ENCODE measurements around the gene PLA2G15. TPM values are rescaled to one million over a fixed set of nuclear protein-coding genes. Genes with fewer than 3 reads are reported as not detected.
A peak's percentile ranks its signal among the peaks of the same experiment; 100 is the strongest.

The PLA2G15 gene
- total RNA-seq, 1 experiment from 2014 or later: 33.2 TPM

DNA sequence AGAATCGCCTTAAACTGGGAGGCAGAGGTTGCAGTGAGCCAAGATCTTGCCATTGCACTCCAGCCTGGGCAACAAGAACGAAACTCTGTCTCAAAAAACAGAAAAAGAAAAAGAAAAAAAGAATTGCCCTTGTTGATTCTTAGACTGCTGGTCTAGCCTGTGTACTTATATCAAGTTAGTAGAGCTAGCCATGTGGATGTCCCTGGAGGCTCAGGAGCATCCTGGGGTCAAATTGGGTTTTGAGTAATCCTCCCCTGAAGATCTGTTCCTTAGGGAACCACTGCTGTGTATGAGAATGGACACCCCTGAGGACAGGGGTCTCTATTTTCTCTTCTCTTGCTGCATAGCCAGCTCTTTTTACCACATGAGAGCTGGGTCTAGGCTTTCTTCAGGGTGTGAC lies 44.0 kb downstream of the PLA2G15 start:
- Mint-ChIP-seq H3K27me3 (ENCODE audit: insufficient read depth, unreplicated experiment) (no peaks in the 10 kb centered on the region), H3K9me3 (ENCODE audit: unreplicated experiment) (no peaks in the 10 kb centered on the region), H3K4me1 (ENCODE audit: low read depth, unreplicated experiment) (peaks cover 48% of the 10 kb centered on the region), H3K4me3 (ENCODE audit: unreplicated experiment) (no peak overlapping the region), H3K27ac (ENCODE audit: unreplicated experiment) (no peak overlapping the region), H3K36me3 (ENCODE audit: insufficient read depth, unreplicated experiment) (peaks cover 96% of the 10 kb centered on the region)
- Histone ChIP-seq H3K4me3 (ENCODE audit: low read depth, low read length) (no peak overlapping the region), H3K9me3 (no peaks in the 10 kb centered on the region), H3K4me1 (0 out of 2 replicates have a peak, but pooled peaks cover 3% of the 10 kb centered on the region), H3K27me3 (replicated peaks; ENCODE audit: control insufficient read depth, insufficient read depth, low read length) (no peaks in the 10 kb centered on the region), H3K36me3 (ENCODE audit: control insufficient read depth, insufficient read depth, low read length) (peaks cover 2% of the 10 kb centered on the region; the same call in 1 of the 2 replicates)
- TF ChIP-seq, protein P1, sequence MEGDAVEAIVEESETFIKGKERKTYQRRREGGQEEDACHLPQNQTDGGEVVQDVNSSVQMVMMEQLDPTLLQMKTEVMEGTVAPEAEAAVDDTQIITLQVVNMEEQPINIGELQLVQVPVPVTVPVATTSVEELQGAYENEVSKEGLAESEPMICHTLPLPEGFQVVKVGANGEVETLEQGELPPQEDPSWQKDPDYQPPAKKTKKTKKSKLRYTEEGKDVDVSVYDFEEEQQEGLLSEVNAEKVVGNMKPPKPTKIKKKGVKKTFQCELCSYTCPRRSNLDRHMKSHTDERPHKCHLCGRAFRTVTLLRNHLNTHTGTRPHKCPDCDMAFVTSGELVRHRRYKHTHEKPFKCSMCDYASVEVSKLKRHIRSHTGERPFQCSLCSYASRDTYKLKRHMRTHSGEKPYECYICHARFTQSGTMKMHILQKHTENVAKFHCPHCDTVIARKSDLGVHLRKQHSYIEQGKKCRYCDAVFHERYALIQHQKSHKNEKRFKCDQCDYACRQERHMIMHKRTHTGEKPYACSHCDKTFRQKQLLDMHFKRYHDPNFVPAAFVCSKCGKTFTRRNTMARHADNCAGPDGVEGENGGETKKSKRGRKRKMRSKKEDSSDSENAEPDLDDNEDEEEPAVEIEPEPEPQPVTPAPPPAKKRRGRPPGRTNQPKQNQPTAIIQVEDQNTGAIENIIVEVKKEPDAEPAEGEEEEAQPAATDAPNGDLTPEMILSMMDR (IDR thresholded peaks at IDR 0.05; ENCODE audit: insufficient read depth in 1 of 2, low read depth in 1 of 2, low read length in 1 of 2, severe bottlenecking in 1 of 2, unreplicated experiment in 1 of 2): no peak
- intact Hi-C loops (cut with micrococcal nuclease; ENCODE audit: unreplicated experiment): no loop called here
- BruUV-seq (replicated peaks): no TSS peak
- ChIA-PET CTCF (interaction anchor here (1.6 kb wide), 1 partner anchor 25 kb away, joined by 4 read pairs; the partner anchor contains the start of gene SLC7A6), POLR2A (no interaction called here)
- DNase-seq: no peak

DNA sequence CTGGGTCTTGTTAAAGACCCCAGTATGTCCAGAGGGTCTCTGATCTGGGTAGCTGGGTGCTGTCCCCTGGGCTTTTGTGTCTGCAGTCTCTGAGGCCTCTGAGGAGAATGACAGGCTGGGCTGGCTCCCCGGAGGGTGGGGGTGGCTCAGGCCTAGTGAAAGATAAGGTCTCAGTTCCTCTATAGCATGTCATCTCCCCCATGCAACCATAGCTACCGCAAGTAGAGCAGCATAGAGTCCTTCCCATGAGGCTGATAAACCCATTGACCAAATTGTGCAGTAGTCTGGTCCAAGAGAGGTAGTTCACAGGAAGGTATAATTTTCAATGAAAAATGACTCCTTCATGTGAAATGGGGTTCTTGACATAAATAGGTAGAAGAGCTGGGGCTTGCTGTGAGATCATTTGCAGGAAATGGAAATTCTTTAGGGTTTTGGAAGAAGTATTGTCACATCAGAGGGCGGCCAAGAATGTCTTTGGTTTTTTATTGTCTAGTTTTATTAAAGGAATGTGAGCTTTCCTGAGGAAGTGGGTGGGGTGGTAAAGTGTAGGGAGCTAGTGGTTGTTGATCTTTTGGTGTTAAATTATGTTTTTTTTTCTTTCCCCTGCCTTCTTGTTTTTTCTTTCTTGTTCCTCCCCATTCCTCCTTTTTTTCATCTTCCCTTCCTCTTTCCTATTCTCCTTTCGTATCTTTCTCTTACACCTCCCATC lies 44.6 kb downstream of the PLA2G15 start:
- Mint-ChIP-seq H3K27me3 (ENCODE audit: insufficient read depth, unreplicated experiment) (no peaks in the 10 kb centered on the region), H3K4me3 (ENCODE audit: unreplicated experiment) (no peak overlapping the region), H3K36me3 (ENCODE audit: insufficient read depth, unreplicated experiment) (peaks cover 96% of the 10 kb centered on the region), H3K4me1 (ENCODE audit: low read depth, unreplicated experiment) (peaks cover 46% of the 10 kb centered on the region), H3K9me3 (ENCODE audit: unreplicated experiment) (no peaks in the 10 kb centered on the region), H3K27ac (ENCODE audit: unreplicated experiment) (peak overlapping the region; percentile 19)
- Histone ChIP-seq H3K36me3 (ENCODE audit: control insufficient read depth, insufficient read depth, low read length) (peaks cover 4% of the 10 kb centered on the region; the same call in 1 of the 2 replicates), H3K9me3 (no peaks in the 10 kb centered on the region), H3K4me3 (ENCODE audit: low read depth, low read length) (no peak overlapping the region), H3K4me1 (peaks cover 2% of the 10 kb centered on the region; the same call in 1 of the 2 replicates), H3K27me3 (replicated peaks; ENCODE audit: control insufficient read depth, insufficient read depth, low read length) (no peaks in the 10 kb centered on the region)
- POLR2A ChIA-PET: interaction anchor here (0.6 kb wide), 1 partner anchor 13 kb away, joined by 4 read pairs; no protein-coding TSS in a partner anchor
- TF ChIP-seq, protein P1 (IDR thresholded peaks at IDR 0.05; ENCODE audit: insufficient read depth in 1 of 2, low read depth in 1 of 2, low read length in 1 of 2, severe bottlenecking in 1 of 2, unreplicated experiment in 1 of 2): no peak
- intact Hi-C loops (cut with micrococcal nuclease; ENCODE audit: unreplicated experiment): no loop called here
- CTCF ChIA-PET: interaction anchor here (1.6 kb wide), 1 partner anchor 26 kb away, joined by 4 read pairs; the partner anchor contains the start of gene SLC7A6
- no TSS peak for BruUV-seq (replicated peaks)
- DNase-seq: no peak

DNA sequence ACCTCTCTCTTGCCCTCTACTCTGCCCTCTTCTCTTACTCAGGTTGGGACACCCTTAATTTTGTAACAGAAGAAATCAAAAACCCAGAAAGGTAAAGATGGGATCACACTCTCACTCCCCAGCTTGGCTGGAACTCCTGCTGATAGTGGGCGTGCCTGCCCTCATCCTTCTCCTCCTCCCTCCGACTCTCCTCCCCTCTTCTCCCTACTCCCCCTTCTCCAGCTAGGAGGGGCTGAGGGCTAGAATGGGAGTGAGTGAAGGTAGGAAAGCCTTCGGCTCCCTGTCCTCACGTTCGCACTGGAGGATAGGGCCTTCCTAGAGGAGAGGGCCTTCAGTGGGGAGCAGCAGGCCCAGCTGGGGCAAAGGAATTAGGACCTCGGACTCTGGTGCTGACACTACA lies 45.3 kb downstream of the PLA2G15 start:
- POLR2A ChIA-PET: no interaction called here

More for the DNA sequence above, 45.3 kb downstream of the PLA2G15 start:
- CTCF ChIA-PET: interaction anchor here (0.6 to 1.6 kb wide), 2 partner anchors 26 to 73 kb away, joined by 4 to 5 read pairs; partner anchors contain the start of gene SLC7A6
- no peaks in the 10 kb centered on the region for H3K27me3 Mint-ChIP-seq (ENCODE audit: insufficient read depth, unreplicated experiment)
- no peaks in the 10 kb centered on the region for H3K9me3 Mint-ChIP-seq (ENCODE audit: unreplicated experiment)
- Histone ChIP-seq H3K4me3 (ENCODE audit: low read depth, low read length) (no peak overlapping the region), H3K36me3 (ENCODE audit: control insufficient read depth, insufficient read depth, low read length) (peaks cover 4% of the 10 kb centered on the region; the same call in 1 of the 2 replicates), H3K4me1 (peaks cover 7% of the 10 kb centered on the region; the same call in 1 of the 2 replicates), H3K27me3 (replicated peaks; ENCODE audit: control insufficient read depth, insufficient read depth, low read length) (no peaks in the 10 kb centered on the region), H3K9me3 (no peaks in the 10 kb centered on the region)
- intact Hi-C loops (cut with micrococcal nuclease; ENCODE audit: unreplicated experiment): no loop called here
- peaks cover 96% of the 10 kb centered on the region for H3K36me3 Mint-ChIP-seq (ENCODE audit: insufficient read depth, unreplicated experiment)
- H3K4me3 Mint-ChIP-seq (ENCODE audit: unreplicated experiment): no peak overlapping the region
- no TSS peak for BruUV-seq (replicated peaks)
- TF ChIP-seq, protein P1 (IDR thresholded peaks at IDR 0.05; ENCODE audit: insufficient read depth in 1 of 2, low read depth in 1 of 2, low read length in 1 of 2, severe bottlenecking in 1 of 2, unreplicated experiment in 1 of 2): no peak
- H3K27ac Mint-ChIP-seq (ENCODE audit: unreplicated experiment): peak overlapping the region; percentile 19
- no peak for DNase-seq
- peaks cover 41% of the 10 kb centered on the region for H3K4me1 Mint-ChIP-seq (ENCODE audit: low read depth, unreplicated experiment)

Data from Caco-2 (cell line).